Measurements from ENCODE around the gene ZNF608.
A peak's percentile ranks its signal among the peaks of the same experiment; 100 is the strongest.

The ZNF608 gene

DNA sequence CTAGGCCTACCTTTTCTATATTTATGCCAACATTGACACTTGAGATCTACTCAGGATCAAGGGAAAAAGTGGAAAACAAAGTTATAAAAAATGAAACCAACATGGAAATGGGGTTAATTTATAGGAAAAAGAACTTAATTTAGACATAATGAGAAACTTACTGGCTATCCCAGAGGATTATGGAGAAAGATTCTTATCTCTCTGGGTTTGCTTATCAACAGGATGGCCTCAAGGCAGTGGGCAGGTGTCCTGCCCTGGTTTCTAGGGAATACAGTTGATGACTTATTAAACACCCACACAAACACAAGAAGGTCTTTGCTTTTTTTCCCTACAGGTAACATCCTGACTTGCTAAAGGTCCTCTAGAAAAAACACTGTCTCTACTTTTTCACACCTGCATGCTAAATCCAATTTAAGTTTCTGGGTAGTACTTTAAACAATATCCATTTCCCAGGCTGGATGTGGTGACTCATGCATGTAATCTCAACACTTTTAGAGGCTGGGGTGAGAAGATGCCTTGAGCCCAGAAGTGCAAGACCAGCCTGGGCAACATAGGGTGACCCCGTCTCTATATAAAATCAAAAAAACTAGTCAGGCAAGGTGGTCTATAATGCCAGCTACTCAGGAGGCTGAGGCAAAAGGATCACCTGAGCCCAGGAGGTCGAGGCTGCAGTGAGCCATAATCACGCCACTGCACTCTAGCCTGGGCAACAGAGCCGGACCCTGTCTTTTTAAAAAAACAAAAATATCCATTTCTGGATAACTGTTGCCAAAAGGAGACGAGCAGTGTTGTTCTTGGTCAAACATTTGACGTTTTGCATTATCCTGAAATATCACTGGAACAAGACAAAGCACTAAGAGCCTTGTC lies 6.6 kb upstream of the ZNF608 start:
- DNase-seq (ENCODE audit: insufficient read length, low spot score) (no peak), FAIRE-seq (no peak)
- TF ChIP-seq, protein P1, sequence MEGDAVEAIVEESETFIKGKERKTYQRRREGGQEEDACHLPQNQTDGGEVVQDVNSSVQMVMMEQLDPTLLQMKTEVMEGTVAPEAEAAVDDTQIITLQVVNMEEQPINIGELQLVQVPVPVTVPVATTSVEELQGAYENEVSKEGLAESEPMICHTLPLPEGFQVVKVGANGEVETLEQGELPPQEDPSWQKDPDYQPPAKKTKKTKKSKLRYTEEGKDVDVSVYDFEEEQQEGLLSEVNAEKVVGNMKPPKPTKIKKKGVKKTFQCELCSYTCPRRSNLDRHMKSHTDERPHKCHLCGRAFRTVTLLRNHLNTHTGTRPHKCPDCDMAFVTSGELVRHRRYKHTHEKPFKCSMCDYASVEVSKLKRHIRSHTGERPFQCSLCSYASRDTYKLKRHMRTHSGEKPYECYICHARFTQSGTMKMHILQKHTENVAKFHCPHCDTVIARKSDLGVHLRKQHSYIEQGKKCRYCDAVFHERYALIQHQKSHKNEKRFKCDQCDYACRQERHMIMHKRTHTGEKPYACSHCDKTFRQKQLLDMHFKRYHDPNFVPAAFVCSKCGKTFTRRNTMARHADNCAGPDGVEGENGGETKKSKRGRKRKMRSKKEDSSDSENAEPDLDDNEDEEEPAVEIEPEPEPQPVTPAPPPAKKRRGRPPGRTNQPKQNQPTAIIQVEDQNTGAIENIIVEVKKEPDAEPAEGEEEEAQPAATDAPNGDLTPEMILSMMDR (IDR thresholded peaks at IDR 0.05; ENCODE audit: insufficient read depth, missing control alignments), result no peak

DNA sequence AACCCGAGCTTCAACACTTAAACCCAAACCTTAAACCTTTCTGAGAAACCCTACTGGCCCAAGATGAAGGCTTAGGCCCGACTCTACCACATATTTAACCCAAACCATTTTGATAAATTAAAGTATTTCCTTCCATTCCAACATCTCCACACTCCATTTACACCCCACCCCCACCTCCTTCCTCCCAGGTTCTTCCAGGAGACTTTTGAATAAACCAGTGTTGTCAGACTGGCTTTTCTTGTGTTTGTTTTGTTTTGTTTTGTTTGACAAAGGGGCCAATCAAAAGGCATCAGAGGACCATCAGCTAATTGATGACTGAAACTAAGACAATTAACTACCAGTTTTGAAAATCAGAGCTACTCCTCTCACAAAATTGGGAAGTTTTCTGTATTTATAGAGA lies 4.6 kb upstream of the ZNF608 start:
- TF ChIP-seq, protein P1 (IDR thresholded peaks at IDR 0.05; ENCODE audit: insufficient read depth, missing control alignments), result no peak
- DNase-seq (ENCODE audit: insufficient read length, low spot score) (no peak), FAIRE-seq (no peak)

DNA sequence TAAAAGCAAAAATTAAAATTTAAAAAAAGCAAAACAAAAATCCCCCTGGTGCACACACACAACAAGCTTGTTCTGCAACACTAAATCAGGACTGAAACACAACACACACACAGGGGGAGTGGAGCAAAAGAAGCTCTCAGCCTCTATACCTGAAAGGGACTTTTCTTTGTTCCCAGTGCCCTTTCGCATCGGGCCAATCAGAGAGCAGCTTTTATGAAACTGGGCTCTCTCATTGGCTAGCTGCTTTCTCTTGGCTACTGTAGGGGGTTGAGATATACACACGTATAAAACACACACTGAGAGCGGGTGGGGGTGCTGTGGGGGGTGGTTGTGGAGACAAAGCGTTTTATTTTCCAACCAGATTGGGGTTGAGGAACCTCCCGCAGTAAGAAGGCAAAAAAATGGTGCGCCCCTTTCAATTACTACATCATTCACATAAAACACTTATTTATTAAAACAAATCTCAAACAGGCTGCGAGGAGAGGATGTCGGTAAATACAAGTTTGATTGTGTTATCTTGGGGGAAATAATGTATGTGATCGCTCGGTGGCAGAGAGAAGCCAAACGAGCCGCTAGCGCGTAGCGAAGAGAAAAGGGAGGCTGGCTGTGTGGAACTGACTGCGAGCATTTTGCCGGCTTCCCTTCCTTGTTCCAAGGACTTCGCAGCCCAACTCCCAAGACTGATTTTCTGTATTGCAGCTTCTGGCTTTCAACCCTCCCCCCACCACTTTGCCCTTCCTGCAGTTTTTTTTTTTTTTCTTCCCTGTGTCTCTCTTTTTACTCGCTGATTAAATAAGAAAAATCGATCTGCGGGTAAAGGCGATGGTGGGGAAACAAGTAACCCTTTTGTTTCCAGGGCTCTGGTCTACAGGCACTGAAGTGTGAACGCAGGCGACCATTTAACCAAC lies 2.5 kb upstream of the ZNF608 start:
- peak; percentile 41 for DNase-seq (ENCODE audit: insufficient read length, low spot score)
- no peak for FAIRE-seq
- TF ChIP-seq, protein P1 (IDR thresholded peaks at IDR 0.05; ENCODE audit: insufficient read depth, missing control alignments), result no peak

DNA sequence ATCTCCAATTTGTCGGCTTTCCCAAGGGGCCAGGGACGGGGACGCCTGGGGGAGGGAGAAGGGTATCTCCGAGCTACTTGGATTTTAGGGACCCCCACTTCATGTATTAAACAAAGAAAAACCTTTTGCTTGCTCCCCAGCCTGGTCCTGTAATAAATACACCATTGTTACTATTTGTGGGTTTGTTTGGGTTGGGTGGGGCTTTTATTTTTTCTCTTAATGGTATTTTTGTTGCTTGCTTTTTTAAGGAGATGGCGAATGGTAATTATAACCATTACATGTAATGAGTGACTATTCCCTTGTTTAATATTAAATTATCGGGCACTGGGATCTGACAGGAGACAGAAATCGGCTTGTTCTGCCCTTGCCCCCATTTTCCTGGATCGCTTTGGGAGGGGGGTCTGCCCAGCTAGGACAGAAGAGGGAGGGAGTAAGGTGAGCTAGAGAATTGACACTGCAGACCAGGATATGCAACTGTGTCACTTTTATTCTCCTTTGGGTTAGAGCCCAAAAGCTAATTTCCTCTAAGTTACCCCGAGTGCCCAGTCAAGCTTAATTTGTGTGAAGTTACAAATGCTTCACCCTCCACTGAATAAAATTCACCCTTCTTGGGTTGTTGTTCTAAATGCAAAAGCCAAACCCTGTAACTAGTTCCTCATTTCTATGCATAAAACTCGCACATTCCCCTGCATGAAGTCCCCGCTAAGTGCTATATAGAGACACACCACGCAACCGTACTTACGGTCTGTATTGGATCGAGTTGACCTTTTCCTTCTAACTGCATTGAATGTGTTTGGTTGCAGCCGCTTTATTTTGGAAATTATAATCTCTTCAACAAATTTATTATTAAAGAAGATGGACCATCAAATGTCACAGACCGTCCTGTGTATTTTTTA lies 1.6 kb upstream of the ZNF608 start:
- no peak for FAIRE-seq
- TF ChIP-seq, protein P1 (IDR thresholded peaks at IDR 0.05; ENCODE audit: insufficient read depth, missing control alignments), result no peak
- no peak for DNase-seq (ENCODE audit: insufficient read length, low spot score)

DNA sequence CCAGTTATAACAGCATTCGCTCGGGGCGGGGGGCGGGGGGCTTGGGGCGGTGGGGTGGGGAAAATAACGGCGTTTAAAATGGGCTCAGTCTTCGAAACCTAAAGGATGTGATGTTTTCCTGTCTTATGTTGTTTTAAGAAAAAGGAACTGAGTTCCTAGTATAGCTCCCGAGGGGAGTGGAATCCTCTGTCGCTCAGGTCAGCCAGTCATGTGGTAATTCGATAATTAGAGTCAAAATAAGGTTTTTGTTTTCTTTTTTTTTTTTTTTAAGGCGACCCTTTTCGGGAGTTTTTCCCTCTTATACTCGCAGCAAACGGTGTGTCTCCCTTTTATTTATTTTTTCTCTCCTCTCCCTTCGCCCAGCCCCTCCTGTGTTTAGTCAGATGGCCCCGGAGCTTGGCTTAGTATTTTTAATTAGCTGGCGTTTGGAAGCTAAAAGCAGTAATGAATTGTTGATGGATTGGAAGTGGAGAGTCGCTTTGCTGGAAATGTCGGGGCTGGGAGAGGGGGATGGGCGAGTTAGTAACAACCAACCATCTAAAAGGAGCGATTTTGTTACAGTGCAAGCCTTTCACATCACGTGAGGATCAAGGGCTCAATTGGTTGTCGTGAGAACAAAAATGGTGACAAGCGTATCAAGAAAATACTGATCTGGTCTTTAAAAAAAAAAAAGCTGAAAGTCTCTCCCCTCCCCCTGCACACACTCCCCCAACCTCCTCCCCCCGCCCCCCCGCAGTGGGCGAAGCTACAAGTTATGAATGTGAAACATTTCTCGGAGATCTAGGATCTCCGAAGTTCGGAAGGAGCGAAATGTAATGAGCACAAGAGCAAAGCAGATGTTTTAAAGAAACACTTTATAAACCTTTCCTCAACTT lies 714 bp upstream of the ZNF608 start:
- TF ChIP-seq, protein P1 (IDR thresholded peaks at IDR 0.05; ENCODE audit: insufficient read depth, missing control alignments), result no peak
- DNase-seq (ENCODE audit: insufficient read length, low spot score) (no peak), FAIRE-seq (peak; percentile 41)

Data from D721Med (cell line).